CD4-positive, alpha-beta T cell treated with Interleukin-2 at 100 ng/mL for 4 hours (primary cell): Measurements from ENCODE around the gene CADM1.

Source experiments
- DNase-seq: peaks from one replicate; pipeline ENCODE4 v3.0.0-alpha.2; 2020; ENCODE audit warnings: low spot score

Gene CADM1

DNA sequence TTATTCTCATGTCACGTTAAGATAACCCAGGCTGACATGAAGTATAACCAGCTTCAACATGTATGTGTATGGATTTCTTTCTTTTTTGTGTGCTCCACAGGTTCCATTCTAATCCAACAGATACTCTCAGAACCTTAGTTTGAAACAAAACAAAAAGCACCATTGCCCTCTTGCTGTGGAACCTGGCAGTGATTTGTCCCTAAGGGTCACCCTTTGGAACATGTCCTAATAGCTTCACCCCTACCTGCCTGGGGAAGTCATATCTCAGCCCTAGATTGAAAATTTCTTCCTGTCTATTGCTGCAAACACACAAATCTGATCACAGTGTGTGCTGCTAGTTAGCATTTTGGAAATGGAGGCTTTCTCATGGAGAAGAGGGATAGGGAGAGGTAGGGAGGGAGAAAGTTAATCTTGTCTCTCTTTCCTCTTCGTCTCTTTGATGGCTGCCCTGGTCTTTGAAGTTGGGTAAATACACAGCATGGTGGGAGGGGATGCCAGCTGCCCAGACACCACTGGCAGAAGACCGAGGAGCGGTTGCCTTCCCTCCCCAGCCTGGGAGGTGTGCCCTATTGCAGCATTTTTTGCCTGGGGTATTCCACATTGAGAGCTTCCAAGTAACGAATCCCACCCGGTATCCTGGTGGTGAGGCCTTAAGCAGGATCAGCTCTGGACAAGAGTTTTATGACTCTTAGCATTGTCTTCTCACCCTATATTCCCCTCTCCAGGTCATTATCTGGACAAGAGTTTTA lies 11.6 kb upstream of the CADM1 start:
- DNase-seq = no peak

GRCh38 chr11:115506954-115507675 lies 2.9 kb upstream of the CADM1 start:
- DNase-seq = no peak

GRCh38 chr11:115505175-115505574 lies 960 bp upstream of the CADM1 start:
- no peak for DNase-seq

DNA sequence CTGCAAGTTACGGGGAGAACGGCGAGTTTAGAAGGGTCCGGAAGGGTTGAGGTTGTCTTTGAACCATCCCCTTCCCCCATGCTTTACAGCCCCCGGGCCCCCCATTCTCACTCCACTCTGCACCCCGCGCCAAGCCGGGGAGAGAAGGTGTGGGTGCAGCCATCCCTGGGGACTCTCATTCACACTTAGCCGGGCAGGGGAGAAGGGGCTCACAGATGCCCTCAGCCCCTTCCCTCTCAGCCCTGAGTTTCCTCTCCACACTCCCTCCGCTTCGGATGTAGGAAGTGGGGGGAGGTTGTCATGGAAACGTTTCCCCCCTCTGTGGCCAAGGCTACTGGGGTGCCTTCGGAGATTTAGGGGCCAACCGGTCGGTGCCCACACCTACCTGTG lies 334 bp downstream of the CADM1 start:
- no peak for DNase-seq

- DNase-seq = no peak
Measured at GRCh38 chr11:115503083-115503885, 931 bp downstream of the CADM1 start.

GRCh38 chr11:115502636-115503082 lies 1.6 kb downstream of the CADM1 start:
- no peak for DNase-seq

DNA sequence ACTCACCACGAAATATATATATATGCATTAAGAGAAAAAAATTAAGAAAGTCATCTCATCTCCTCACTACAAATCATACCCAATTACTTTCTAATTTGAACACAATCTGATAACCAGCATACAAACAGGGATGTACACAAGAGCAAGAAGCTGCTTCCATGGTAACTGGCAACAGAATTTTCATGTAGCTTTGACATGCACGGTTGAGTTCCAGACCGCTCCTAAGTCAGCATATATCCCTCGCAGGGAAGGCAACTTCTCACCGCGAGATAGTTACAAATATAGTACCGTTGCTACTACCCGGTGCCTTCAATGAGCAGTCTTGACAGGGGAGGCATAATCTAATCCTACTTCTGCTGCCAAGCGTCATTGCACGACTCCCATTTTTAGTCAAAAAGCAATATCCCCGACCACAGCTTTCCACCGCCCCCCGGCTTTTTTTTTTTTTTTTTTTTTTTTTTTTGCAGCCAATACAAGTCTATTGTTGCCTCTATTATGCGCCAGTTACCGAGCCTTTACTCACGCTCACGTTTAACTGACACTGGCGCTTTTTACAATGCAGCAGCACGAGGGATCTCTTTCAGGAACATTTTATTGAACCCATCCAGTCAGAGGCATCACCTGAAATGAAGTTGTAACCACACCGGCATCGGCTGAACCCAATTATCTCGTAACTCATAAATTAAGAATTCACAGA lies 2.2 kb downstream of the CADM1 start:
- no peak for DNase-seq

DNA sequence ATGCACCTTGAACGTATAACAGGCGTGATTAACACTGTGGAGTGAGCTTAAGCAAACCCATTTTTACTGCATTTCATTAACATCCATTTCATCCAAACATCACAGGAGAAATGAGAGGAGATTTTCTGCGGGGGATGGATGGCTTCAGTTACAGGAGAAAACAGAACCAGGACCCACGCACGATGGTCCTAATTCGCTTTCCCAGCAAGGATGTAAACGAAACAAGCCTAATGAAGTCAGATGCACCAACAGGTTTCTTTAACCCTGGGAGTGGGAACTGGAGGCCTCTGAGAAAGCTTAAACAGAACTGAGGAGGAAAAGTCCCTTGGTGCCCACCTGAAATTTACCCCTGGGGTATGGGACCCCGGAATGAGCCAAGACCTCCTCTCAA lies 2.7 kb downstream of the CADM1 start:
- no peak for DNase-seq

DNA sequence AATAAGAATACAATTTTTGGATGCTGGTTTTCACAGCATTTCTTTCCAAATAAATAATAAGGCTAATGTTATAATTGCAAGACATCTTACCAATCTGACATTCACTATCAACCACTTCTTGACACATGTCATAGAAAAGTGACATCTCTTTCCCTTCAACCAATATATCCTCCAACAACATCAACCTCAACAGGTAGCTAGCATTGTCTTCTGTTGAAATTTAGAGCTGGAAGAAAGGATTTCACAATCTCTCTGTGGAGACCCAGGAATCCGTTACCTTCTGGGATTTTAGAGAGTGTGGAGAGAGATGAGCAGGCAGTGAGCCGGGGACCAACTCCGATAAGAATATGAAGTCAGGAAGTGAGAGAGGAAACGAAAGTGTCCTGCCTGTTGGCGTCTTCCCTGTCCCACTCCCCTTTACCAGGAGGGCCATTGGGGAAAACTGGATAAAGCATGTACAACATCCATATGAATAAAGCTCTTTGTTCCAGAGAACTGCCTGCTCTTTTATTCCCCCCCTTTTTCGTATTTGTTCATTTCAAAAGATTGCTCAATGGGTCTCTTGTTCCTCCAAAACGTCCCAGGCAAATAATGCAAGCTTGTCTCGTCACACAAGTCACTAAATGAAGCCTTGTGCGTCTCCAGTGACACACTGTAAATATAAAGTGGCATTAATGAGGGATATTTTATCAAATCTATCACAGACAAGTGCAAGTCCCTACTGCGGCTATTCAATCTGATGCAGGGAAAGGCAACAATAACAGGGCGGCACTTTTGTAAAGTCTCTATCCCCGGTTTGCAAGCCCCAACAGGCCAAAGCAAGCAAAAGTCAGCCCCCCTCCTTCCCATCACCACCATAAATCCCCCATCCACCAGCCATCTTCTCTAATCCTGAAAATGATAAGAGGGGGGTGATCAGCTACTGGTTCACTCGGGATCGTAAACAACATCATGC lies 3.4 kb downstream of the CADM1 start:
- DNase-seq = no peak

DNA sequence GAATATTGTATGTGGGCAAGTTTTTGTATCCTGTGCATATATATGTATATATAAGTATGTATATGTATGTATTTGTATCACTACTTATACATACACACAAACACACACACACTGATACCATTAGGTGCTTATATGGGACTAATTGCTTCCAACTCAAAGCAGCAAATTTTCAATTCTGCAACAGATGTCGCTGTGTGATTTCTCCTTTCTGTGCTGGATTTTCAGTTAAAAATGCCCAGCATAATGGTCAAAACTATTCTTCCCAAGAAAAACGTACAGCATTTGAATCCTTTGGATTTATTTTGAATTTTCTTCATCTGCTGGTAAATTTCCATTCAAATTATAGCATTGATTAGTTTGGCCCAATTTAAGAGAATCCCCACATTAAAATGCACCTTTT lies 4.3 kb downstream of the CADM1 start:
- DNase-seq = no peak

- no peak for DNase-seq
Measured at GRCh38 chr11:115499241-115499799, 4.9 kb downstream of the CADM1 start.

DNA sequence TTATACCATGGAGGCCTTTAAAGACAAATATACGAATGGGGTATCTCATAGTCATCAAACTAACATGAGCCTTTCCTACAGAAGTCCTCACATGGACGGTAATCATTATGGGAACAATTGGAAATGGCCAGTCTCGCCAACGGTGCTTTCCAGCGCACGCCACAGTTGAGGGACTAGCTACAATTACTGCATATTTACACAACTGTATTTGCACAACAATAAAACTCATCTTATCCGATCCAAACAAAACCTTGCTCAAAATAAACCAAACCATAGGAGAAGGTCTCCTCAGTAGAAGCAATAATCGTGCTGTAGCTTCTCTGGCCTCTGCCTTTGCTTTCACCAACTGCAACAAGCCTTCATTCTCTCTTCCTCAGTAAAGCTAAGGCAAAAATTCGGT lies 5.9 kb downstream of the CADM1 start:
- no peak for DNase-seq

GRCh38 chr11:115497303-115497702 lies 6.9 kb downstream of the CADM1 start:
- DNase-seq = no peak

DNA sequence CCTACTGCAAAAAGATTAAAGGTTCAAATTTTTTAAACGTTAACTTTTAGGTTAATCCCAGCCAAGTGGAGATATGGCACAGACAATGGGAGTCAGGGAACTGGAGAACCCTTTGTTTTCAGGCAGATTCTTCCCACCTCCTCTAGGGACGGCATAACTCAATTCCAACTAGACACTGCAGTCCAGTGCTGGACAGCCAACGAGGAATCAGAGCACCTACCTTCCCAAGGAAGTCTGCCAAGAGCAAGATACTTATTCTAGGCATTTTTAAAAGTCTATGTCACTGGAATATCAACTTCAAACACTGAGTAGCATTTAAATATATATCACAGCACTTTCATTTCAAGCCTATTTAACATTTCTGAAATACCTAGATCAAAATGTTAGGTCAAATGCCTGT lies 7.3 kb downstream of the CADM1 start:
- no peak for DNase-seq

DNA sequence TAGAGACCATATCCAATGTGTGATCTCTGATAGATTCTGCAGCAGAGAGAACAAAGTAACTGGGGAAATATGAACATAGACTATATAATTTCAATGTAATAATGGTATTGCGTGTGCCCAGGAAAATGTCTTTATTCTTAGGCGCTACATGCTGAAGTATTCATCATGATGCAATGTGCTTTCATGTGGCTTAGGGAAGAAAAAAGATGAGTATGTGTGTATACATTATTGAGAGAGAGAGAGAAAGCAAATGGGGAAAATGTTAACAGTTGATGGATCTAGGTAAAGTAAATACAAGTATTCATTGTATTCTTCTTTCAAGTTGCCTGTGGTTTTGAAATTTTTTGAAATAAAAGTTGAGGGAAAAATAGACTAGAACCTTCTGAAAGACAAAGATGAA lies 10.3 kb downstream of the CADM1 start:
- no peak for DNase-seq

DNA sequence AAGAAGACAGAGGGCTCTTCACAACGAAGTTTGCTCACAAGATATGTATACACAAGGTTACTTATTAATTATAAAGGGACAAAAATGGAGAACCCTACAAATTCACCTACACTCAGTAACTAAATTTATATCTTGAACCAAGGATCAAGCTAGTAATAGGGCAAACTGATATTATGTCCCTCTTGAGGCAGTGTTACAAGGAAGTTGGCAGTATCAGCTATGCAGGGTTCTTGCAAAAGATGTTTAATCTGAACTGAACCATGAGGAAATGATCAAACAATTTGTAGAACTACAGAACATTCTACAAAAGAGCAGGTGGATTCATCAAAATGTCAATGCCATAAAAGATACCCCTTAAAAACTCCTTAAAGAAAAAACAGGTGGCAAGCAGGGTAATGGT lies 10.7 kb downstream of the CADM1 start:
- DNase-seq = no peak

GRCh38 chr11:115489466-115489865 lies 14.7 kb downstream of the CADM1 start:
- no peak for DNase-seq

DNA sequence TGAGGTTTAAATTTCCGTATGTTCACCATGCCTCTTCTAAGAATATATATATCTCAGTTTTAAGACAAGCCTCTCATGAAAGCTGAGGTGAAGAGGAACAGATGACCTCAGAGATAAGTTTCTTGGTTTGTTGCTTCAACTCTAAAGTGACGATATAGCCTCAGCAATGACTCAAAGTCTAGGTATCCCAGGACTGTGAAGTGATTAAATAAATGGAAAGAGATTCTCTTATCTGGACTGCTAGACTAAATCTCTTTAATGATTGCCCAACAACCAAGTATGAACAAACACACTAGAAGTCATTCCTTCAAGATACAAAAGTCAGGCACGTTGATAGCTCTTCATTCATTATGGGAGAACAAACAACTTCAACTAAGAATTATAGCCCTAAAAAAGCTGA lies 15.3 kb downstream of the CADM1 start:
- no peak for DNase-seq

DNA sequence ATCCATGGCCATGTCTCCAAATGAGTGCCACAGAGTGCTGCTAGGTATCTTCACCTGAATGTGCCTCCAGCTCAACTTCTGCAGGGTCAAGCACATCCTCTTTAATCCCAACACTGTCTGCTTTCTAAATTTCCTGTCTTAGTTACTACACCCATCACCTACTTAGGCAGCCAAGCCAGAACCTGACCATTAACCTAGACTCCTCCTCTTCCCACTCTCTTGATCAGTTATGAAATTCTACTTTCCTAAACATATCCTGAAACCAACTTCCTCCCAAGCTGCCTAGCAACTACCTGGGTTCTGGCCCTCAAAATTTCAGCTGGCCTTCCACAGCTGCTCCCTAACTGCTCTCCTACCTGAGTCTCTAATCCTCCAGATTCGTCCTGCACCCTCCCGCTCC lies 22.7 kb downstream of the CADM1 start:
- DNase-seq = no peak

- no peak for DNase-seq
Measured at GRCh38 chr11:115480611-115481010, 23.6 kb downstream of the CADM1 start.

GRCh38 chr11:115477410-115477809 lies 26.8 kb downstream of the CADM1 start:
- DNase-seq = no peak
